ENCODE data around the gene DCAF12. TPM values are rescaled to one million over a fixed set of nuclear protein-coding genes. Genes with fewer than 3 reads are reported as not detected.

The DCAF12 gene
- total and polyA plus RNA-seq, 2 of the 13 experiments (the other 11 are each of a cell fraction or from before 2014, with no cell fraction given): 26.8 to 37.4 TPM

DNA sequence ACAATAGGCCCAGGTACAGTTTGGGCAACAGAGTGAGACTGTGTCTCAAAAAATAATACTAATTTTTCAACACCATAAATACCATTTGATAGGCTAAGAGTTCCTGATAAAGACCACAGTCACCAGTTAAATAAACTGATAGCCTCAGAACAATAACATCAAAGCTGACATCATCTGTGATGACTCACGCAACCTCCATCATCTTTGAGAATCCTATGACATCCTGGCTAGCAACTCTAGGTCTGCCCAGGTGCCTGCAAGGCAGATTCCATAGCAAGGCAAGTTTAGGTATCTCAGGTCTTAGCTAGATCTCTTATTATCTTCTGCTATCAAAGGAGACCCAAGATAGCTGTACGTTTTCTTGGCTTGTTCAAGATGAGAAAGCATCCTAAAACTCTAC, 47.3 kb downstream of the DCAF12 start:
- Histone ChIP-seq H2AFZ (ENCODE audit: low read length) (no peak overlapping the region), H3K79me2 (ENCODE audit: insufficient read depth, low read length) (no peaks in the 10 kb centered on the region), H4K20me1 (ENCODE audit: insufficient read depth, low read length) (no peaks in the 10 kb centered on the region), H3K4me2 (ENCODE audit: low read depth, low read length) (no peak overlapping the region), H3K4me3 (replicated peaks in 1 of 3; ENCODE audit: insufficient read depth in 1 of 3, low read depth in 2 of 3, low read length in 3 of 3) (no peak overlapping the region), H3K27me3 (ENCODE audit: control insufficient read depth in 1 of 2, insufficient read depth in 2 of 2, low read length in 2 of 2) (no peaks in the 10 kb centered on the region), H3K9me3 (ENCODE audit: low read length) (no peaks in the 10 kb centered on the region), H3K9ac (ENCODE audit: insufficient read depth, low read depth, low read length) (no peak overlapping the region), H3K36me3 (replicated peaks in 1 of 2; ENCODE audit: control insufficient read depth in 1 of 2, insufficient read depth in 2 of 2, low read length in 2 of 2) (no peaks in the 10 kb centered on the region), H3K4me1 (ENCODE audit: insufficient read depth, low read length) (peaks cover under 1% of the 10 kb centered on the region; the same call in 1 of the 2 replicates), H3K27ac (ENCODE audit: extremely low read length, insufficient read depth, low read length) (no peak overlapping the region)
- WGBS (ENCODE audit: low lambda C conversion rate): 88% methylated on average over 2 of the region's 2 CpGs
- intact Hi-C loops (cut with micrococcal nuclease; ENCODE audit: unreplicated experiment) (no loop called here), in situ Hi-C loops (cut with HindIII; ENCODE audit: extremely low pct_ligation_motif_present, low pct_unique_long_range_greater_than_20kb) (no loop called here)
- ChIA-PET CTCF (ENCODE audit: low intra/inter-chr PET ratio, low total read pairs) (no interaction called here), POLR2A (no interaction called here)
- FAIRE-seq: no peak
- TF ChIP-seq RNF219 (CRISPR knock-in tag; IDR thresholded peaks at IDR 0.05): no peak
- no peak for TF ChIP-seq ZBTB4 (CRISPR knock-in tag; IDR thresholded peaks at IDR 0.05; ENCODE audit: borderline replicate concordance)
- peak; percentile 29; the same call in 1 of the 2 replicates for TF ChIP-seq FOSL2 (CRISPR knock-in tag; IDR thresholded peaks at IDR 0.05)
- no peak for TF ChIP-seq SRSF4 (IDR thresholded peaks at IDR 0.05; ENCODE audit: low read depth, low read length, poor library complexity, severe bottlenecking)
- DNase-seq (ENCODE audit: low spot score): no peak
- no TSS peak for BruUV-seq (replicated peaks)
- ATAC-seq: no peak
